HG03432 (cell line): ENCODE measurements around the gene CNTNAP5.

Experiments used
- ATAC-seq: cut with Tn5 transposase; IDR thresholded peaks from one replicate; pipeline ENCODE4 v1.9.1; 2021; ENCODE audit warnings: mild to moderate bottlenecking, moderate library complexity; ENCODE audit not compliant: unreplicated experiment

CNTNAP5 gene

DNA sequence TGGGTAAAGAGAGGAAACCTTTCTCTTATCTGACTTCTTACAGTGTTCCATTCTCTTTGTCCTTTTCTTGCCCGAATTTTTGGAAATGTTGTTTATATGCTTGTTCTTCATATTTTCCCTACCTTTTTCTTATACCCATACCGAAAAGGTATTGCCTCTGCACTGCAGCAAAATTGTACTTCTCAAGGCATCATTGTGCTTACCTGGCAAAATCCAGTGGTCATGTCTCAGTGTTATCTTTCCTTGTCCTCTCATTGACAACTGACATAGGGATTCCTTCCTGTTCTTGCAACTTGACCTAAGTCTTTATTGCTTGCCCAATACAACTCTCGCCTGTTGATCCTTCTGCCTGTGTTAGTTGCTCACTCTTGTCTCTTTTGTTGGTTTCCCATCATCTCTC is 842.2 kb downstream of the CNTNAP5 start:
- no peak for ATAC-seq

DNA sequence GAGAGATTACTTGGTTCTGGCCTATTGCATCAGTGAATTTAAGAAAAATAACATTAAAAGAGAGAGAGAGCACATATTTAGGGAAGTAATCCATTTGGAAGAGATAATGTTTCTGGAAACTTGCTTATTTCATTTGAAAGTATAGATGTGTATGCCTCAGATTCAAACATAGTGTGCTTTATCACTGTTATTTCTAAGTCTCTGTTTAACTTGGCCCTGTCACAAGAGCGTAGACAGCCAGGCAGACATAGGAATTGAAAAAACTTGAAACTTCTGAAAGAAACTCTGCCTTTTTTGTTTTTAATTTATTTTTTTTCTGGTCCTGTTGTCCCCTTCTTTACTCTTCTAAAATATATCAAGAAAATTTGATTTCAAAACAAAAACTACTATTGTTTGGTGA is 849.1 kb downstream of the CNTNAP5 start:
- ATAC-seq = no peak

DNA sequence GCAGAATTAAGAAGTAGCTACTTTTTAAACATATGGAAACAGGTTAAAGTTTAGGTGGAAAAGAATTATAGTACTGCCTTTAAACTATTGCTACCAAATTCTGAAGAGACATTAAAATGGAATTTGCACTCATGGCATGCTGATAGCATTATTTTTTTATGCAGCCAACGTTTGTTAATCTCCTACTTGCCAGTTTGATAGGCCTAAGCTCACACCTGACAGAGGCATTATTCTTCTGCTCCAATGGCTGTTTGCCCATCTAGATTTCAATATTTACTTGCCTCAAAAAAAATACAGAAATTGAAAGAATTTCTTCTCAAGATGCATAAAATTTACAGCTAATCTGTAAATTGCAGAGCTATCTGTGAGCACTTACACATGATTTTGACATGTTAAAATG is 849.6 kb downstream of the CNTNAP5 start:
- ATAC-seq = no peak

DNA sequence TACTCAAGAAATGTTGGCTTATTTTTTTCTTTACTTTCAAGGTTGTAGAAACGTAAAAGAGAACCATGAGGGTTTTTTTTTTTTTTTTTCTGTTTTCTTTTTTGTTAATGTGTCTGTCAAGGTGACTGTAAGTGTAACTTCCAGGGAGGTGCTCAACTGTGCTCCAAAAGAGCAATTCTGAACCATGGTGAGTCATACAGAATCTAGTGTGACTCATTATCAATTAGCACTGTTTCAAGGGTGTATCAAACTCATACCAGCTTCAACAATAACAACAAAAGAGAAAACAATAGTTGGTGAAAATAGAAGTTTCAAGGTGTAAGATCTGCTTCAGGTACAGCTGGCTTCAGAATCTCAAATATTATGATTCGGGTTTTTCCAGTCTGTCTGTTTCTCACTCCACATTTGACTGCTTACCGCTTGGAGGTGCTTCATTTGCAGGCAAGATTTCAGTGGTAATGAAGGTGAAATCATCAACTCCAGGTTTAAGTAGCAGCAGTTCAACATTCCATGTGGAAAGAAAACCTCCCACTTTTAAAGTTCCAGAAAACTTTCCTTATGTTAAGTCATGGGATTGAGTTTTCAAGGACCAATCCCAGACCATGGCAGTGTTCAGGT is 850.6 kb downstream of the CNTNAP5 start:
- peak; percentile 80 for ATAC-seq

DNA sequence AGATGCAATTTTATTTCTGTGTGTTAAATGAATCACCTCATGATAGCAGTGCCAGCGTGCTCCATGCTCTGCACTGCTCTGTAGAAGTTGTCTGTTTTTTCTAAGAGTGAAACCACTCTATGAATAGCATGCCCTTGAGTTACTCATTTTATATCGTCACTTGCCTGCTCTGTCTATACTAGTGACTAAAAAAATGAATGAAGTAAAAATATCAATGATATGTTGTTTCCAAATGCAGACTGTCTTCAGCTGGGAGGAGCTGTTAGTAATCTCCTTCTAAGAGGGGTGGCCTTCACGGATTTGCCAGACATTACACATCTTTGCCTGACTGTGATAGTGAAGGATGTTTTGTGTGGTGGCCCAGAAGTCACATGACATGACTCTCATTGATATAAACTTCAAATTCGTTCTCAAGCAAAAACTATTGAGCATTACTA is 852.1 kb downstream of the CNTNAP5 start:
- no peak for ATAC-seq

DNA sequence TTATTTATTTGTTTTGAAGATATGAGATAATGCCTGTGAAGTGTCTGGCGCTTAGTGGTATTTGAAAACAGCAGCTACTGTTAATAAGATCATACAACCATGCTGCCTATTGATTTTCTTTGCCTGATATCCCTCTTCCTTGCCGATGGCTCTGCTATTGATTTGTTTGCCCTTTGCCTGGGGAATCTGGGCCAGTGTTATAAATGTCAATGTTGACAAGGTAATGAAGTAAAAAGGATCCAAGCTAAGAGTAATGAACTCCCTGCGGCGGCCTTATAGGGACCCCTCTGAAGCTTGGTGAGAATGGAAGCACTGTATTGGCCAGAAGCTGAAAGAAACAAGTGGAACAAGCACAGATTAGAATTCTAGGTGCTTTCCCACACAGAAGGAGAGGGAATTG is 854.6 kb downstream of the CNTNAP5 start:
- ATAC-seq = no peak

DNA sequence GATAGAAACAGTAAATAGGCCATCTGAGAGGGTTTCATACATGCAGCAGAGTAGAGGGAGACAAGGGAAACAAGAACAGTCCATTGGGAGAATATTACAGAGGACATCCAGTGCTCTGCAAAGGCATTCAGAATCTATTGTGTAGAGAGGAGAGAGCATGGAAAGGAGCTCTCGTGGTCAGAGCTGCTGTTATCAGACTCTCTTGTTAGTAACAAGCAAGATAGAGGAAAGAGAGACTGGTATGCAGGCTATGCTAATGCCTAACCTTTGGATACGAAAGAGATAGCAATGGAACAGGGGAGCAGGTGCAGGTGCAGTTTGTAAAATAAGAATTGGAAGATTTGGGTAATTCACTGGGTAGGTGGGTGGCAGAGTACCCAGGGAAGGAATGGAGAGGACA is 855.9 kb downstream of the CNTNAP5 start:
- no peak for ATAC-seq

DNA sequence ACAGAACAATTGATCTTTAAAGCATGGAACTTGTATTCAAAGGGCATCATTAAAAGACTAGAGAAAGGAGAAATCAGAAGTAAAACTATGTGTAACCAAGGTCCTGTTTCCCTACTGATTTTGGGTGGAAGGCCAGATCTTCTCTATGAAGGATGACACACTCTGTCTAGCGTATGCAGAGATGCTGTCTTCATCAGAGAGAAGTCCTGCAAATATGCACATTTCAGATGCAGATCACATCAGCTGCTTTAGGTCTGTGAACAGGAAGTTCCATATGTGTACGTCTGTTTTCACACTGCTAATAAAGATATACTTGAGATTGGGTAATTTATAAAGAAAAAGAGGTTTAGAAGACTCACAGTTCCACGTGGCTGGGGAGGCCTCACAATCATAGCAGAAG is 857.3 kb downstream of the CNTNAP5 start:
- ATAC-seq = no peak

DNA sequence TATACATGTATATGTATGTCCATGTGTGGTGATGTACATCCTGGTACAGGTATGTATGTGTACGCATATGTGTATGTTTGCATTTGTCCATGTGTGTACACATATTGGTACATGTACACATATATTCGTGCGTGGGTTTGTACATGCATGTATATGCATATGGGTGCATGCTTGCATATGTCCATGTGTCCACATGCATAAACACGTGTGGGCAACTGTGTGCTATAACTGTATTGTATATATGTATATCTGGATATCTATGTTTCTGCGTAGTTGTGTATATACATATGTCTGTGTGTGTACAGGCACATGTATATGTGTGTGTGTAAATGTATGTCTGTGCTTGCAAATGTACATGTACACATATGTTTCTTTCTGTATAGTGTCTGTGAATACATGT is 858.5 kb downstream of the CNTNAP5 start:
- no peak for ATAC-seq

DNA sequence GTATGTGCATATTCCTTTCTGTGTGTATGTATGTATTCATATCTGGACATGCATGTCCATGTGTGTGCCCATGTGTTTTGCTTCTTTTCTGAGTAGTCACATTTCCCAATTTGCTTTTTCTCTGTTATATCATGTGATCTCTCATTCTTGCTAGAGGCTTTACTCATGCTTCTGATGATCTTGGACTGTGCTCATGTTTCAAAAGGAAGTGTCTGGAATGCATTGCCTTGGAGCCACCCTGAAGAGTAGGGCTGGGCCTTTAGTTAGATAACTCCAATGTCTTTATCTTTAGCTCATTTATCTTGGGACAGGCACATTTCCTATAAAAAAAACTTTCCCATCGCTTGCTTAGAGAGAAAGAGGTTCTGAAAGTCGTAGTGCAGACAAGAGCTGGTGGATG is 859.2 kb downstream of the CNTNAP5 start:
- ATAC-seq = no peak

DNA sequence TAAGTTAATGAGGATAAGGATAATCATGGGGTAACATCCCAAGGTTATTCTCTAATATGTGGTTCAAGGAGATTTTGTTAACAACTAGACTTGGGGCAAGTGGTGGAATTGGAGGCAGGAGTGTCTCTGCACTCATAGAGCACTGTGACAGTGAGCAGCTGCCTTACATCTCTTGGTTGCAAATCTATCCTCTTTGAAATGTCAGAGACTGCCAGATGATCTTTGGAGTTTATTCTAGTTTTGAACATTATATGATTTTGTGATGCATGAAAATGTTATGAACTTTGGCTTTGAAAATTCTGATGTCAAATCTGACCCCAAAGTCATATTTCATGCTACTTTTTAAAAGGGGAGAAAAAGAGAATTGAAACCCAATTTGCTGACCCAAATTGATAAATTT is 861.1 kb downstream of the CNTNAP5 start:
- ATAC-seq = no peak

DNA sequence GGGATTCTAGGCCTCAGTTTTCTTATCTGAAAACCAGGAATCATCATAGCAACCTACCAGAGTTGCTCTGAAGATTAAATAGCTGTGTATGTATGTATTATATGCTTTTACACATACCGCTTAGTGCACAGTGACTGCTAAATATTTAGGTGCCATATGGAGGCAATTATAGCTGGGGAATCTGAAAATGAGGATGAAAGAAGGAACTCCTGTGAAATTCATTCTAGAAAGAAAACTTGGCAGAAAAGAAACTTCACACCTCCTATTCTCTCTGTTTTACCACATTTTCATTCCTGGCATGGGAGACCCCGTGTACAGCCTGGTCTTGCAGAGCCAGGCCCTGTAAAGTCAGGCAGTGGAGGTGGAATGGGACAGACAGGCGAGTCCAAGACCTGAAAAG is 862.4 kb downstream of the CNTNAP5 start:
- ATAC-seq = no peak

DNA sequence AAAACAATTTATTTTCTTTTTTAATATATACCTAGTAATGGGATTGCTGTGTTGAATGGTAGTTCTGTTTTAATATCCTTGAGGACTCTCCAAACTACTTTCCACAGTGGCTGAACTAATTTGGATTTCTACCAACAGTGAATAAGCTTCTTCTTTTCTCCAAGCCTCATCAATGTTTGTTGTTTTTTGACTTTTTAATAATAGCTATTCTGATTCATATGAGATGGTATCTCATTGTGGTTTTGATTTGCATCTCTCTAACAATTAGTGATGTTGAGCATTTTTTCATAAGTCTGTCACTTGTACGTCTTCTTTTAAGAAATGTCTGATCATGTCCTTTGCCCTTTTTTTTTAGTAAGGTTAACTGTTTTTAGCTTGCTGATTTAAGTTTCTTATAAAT is 863.3 kb downstream of the CNTNAP5 start:
- no peak for ATAC-seq

DNA sequence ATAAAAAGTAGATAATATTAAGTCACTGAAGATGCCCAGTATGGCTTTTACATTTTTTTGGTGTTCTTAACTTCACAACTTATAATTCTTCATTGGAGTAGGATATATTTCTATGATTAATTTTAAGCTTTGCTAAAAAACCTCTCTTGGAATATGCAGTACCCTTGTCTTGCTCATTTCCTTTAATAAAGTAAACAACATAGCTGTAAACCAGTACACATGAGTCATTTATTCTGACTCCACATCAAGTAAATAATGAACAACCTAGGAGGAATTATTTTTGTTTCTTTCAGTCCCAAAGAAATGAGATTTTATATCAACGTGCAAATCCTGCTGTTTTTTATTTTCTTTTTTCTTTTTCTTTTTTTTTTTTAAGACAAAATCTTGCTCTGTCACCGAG is 869.1 kb downstream of the CNTNAP5 start:
- ATAC-seq = no peak

DNA sequence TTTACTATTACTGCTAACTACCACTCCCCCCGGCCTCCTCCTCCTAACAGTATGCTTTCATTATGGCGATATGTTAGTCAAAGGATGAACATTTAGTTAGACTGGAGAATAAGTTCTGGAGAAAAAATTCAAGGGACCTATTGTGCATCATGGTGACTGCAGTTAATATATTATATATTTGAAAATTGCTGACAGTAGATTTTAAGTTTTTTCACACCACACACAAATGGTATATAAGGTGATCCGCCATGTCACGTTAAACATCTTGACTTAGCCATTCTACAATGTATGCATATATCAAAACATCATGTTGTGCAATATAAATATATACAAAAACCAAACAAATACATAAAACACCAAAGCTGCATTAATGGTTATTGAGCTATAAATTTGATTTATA is 873.7 kb downstream of the CNTNAP5 start:
- no peak for ATAC-seq

DNA sequence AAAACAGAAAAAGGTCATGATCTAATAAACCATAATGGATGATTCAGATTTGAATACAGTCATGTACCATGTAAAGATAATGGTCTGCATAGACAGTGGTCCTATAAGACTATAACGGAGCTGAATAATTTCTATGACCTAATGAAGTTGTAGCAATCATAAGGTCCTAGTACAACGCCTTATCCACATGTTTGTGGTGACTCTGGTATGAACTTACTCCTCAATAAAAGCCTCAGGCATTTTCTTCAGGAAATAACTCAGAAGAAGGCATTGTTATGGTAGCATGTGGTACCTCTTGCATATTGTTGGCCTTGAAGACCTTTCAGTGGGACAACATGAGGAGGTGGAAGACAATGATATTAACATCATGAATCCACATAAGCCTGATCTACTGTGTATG is 883.3 kb downstream of the CNTNAP5 start:
- ATAC-seq = no peak

DNA sequence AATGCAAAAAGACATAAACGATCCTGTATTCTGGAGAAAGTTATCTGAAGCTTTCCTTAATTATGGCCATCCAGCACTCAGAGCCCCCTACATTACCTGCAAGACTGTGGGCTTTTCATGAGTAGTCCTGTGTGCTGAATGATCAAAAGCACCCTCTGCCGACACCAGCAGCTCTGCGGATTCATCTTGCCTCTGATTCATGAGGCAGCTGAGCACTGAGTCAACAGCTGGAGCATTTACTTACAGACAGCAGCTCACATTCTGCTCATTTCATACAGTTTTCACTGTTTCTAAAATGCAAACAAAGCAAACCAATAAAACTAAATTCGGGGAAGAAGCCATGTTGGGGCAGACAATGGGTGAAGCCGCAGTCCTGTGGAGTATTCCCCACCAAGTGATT is 886.5 kb downstream of the CNTNAP5 start:
- ATAC-seq = no peak

DNA sequence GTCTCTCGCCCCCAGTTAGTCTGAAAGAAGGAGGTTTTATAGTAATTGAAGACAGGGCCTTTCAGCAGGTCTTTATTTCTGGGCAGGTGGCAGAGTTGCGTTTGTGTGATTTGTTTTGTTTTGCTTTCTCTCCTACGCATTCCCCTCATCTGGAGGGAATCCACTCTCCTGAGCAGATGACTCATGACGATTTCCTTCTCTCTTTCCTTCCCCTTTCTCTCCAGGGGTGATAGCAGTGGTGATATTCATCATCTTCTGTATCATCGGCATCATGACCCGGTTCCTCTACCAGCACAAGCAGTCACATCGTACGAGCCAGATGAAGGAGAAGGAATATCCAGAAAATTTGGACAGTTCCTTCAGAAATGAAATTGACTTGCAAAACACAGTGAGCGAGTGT is 888.8 kb downstream of the CNTNAP5 start:
- no peak for ATAC-seq

DNA sequence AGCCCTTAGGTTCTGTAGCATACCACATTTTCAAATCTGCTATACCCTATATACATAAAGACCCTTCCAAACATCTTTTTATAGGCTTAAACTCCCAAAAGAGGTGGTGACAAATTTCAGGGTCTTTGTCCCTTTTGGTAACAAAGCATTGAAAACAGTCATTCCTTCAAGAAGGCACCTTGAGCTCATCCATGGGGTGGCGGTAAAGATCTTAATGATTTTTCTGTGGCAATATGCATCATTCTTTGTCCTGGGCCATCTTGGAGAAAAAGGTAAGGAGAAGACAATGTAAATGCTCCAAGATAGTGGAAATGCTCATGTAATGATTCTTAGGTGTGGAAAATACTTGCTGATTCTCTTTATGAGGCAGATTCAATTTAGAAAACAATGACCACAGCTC is 890.5 kb downstream of the CNTNAP5 start:
- no peak for ATAC-seq

DNA sequence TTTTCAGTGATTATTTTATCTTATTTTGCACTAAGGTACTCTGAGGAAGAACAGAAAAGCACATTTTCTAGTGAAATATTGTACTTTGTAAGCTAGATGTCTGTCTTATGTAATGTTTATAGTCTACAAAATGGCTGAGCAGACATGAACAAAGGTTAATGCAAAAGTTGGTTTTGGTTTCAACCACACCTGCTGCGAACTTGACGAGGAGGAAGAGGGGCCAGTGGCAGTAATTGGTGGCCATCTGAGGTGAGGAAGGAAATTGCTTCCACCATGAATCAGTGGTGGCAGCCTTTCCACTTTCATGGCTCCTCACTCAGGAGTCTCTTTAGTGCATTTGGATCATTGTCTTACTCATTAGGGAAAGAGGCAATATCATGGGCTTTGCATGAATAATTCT is 894.2 kb downstream of the CNTNAP5 start:
- no peak for ATAC-seq

DNA sequence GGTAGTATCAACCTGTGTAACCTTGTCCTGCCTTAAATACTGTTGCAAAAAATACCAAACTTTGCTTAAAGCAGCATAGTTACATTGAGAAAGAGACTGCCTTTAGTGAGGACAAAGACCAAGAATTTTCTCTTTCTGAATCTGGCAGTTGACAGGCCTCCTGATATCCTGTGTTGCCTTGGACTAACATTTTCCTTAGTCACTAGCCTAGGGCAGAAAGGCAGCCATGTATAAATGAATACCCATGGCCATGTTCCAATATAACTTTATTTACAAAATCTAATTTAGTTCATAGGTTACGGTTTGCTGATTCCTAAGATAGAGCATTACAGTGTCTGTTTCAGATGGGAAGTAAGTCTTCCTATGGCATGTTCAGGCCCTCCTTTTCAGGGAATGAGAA is 895.4 kb downstream of the CNTNAP5 start:
- no peak for ATAC-seq

DNA sequence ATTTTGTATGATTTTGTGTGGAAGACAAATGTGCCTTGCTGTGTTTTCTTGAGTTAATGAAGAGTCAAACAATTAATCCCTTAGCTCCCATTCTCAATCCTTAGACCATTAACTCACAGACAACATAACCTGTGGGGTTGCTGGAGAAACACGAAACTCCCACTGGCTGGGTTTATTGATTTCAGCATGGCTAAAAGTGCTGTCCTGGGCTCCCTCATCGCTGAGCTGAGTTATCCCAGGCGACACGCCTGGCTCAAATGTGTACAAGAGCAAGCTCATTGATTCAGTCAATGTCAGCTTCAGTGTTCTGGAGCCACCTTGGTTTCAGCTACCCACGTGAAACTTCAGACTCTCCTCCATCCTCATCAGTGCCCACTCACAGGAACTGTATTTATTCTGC is 896.1 kb downstream of the CNTNAP5 start:
- no peak for ATAC-seq

DNA sequence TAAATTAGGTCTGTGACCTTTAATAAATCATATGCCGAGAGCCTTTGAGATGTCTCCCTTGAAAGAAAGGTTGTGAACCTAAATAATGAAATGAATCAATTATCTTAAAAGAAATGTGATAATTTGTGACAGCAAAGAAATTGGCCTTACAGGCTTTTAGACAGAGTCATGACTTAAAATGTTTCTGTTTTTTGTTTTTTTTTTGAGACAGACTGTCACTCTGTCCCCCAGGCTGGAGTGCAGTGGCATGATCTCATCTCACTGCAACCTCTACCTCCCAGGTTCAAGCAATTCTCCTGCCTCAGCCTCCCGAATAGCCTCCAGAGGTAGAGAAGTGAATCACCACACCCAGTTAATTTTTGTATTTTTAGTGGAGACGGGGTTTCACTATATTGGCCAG is 898.0 kb downstream of the CNTNAP5 start:
- ATAC-seq = no peak

DNA sequence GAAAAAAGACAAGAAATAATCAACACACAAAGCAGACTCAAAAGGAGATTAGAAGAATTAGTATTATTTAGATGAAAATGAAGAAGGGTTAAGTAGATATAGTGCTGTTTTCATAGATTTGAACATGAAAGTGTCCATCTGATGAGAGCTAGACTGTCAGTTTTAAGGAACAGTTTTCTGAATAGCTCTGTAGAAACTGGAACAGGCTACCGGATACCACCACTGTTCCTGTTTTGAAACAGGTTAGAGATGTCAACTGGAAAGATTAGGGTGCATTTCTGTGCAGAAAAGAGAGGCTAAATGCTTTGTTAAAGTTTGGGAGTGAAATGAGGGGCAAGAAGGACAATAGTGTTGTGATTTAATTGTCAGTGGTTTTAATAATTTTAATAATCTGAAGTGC is 908.8 kb downstream of the CNTNAP5 start:
- no peak for ATAC-seq
